ENCODE measurements around the gene NLGN3.

DNA sequence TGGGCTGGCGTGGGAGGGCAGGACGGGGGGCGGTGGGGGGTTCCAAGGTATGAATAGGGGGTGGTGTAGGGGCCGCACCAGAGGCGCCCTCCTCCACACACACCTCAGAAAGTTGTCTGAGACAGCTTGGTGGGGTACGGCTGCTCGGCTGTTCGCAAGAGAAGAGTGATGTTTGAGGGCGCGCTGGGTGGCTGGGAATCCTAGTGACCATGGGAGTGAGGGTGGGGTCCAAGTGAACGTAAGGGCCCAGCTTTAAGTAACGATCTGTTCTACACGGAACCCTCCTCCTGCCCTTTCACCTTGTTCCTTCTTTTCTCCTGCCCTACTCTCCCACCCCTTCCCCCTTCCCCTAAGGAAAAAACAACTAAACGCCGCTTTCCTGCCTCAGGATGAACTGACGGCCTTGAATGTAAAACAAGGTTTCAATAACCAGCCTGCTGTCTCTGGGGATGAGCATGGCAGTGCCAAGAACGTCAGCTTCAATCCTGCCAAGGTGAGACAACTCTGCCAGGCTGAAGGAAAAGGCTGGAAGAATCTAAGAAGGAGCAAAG lies 25.6 kb upstream of the NLGN3 start:
- TF ChIP-seq, protein P1, sequence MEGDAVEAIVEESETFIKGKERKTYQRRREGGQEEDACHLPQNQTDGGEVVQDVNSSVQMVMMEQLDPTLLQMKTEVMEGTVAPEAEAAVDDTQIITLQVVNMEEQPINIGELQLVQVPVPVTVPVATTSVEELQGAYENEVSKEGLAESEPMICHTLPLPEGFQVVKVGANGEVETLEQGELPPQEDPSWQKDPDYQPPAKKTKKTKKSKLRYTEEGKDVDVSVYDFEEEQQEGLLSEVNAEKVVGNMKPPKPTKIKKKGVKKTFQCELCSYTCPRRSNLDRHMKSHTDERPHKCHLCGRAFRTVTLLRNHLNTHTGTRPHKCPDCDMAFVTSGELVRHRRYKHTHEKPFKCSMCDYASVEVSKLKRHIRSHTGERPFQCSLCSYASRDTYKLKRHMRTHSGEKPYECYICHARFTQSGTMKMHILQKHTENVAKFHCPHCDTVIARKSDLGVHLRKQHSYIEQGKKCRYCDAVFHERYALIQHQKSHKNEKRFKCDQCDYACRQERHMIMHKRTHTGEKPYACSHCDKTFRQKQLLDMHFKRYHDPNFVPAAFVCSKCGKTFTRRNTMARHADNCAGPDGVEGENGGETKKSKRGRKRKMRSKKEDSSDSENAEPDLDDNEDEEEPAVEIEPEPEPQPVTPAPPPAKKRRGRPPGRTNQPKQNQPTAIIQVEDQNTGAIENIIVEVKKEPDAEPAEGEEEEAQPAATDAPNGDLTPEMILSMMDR (IDR thresholded peaks at IDR 0.05): no peak
- no peak for TF ChIP-seq POLR2A (IDR thresholded peaks at IDR 0.05)

All from lower leg skin (tissue), 3 donors.